ENCODE measurements around the gene CRB2.

The CRB2 gene

DNA sequence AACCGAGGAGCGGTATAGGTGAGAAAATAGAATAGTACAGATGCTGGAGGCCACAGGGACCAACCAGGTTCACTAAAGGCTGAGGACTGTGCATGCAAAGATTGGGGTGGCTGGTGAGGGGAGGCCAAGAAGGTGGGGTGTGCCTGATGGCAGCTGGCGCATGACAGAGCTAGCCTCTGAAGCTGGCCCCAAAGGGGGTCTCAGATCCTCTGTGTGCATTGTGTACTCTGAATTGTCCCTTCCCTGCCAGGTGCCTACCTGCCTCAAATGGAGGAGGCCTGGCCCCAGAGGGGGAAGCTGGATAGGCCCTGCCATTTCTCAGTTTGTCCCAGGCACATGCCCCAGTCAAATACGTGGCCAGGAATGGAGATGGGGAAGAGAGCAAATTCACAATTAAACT lies 63.1 kb downstream of the CRB2 start:
- no peak for DNase-seq (ENCODE audit: low read depth in 2 of 3, low spot score in 2 of 3)

DNA sequence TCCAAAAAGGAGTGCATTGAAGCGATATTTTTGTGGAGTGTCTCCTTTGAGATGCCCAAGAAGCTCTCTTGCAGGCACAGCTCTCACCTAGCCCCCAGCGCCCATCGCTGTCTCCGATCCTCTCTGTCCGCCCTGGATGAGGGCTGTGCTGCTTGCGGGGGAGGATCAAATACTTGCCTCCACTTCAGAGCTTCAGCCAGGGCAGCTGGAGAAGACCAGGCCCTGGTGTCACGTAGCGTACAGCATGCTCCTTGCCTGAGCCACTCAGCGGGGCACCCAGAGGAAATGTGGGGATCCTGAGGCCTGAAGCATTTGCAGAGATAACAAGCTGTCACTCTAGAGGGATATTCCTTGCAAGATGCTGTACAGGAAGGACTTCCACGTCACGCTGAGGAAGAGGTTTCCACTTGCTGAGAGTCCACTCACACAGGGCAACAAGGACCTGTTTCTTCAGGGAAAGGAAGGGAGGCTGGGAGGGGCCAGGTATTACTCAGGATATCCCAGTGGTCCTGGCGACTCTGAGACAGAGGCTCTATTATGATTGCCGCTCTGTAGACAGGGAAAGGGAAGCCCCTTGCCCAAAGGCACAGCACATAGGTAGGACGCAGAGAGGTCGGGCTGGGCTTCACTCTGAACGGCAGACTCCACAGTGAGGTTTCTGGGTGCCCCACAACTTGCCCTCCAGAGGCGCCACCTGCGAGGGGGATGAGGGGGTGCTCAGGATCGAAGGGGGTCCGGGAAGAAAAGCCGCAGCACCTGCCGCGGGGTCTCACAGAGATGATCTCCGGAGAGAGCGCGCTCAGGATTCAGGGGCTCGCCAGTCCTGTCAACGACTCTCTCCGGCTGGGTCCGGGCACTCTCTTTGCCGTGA lies 64.0 kb downstream of the CRB2 start:
- DNase-seq (ENCODE audit: low read depth in 2 of 3, low spot score in 2 of 3): no peak

DNA sequence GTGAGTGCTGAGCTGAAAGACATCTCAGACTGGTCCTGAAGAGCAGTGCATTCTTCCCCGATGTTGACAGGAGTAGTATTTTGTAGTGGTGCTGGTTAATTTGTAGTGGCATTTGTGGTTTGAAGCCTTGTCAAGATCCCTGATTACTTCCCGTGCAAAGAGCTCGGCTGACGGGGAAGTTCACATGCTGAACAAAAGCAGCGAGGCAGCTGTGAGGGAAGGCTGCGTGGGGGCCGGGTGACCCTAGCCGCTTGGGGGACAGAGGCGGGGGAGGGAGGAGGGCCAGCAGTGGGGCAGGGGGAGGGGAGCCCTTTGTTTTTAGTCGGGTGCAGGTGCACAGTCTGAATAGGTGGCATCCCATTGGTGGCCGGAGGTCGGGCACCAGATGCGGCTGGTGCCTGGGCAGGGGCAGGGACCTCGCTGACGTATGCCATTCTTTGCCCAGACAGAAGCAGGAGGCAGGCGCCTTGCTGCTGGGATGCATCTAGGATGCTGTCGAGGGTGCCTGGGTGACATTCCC lies 64.7 kb downstream of the CRB2 start:
- no peak for DNase-seq (ENCODE audit: low read depth in 2 of 3, low spot score in 2 of 3)

- DNase-seq (ENCODE audit: low read depth in 2 of 3, low spot score in 2 of 3): no peak
Measured at GRCh38 chr9:123421186-123421585, 65.2 kb downstream of the CRB2 start.

DNA sequence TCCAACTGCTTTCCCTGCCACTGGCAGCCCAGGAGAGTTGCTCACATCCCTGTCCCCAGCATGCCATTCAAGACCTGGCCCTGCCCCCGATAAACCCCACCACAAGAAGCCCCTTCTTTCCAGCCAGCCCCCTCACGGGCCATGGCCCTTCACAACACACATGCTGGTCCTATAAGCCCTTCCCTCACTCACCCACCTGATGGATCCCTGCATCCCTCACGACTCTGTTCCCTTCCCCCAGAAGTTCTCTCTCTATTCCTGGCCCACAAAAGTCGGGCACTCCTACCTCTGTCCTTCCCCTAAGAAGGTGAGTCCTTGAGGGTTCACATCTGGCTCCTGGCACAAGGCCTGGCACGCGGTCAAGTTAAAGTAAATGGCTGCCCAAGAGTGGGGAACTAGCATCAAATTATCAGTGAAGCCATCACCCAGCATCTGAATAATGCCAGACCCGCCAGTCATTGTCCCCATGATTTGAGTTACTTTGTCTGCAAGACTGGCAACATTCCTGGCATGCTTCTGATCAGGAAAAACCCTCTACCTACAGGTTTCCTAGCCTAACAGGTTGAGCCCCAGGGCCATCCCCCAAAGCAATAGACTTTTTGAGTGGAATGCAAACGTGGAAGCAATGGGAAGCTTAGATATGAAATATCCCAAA lies 65.9 kb downstream of the CRB2 start:
- DNase-seq (ENCODE audit: low read depth in 2 of 3, low spot score in 2 of 3): no peak

- no peak for DNase-seq (ENCODE audit: low read depth in 2 of 3, low spot score in 2 of 3)
Measured at GRCh38 chr9:123422635-123423310, 66.8 kb downstream of the CRB2 start.

DNA sequence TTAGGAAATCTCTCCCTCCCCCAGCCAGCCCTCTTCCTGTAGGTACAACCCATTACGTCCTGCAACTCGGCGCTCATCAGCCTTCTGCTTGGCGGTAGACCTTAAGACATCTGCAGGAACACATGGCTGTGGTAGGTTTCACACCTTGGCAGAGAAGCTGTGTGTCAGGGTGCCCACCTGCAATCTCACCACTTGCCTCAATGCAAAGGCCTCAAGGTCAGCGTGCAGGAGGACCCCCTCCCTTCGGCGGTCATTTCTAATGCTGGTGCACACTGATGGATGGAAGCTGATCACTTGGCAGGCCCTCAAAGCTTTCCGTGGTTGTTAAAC lies 67.3 kb downstream of the CRB2 start:
- DNase-seq (ENCODE audit: low read depth in 2 of 3, low spot score in 2 of 3): no peak

DNA sequence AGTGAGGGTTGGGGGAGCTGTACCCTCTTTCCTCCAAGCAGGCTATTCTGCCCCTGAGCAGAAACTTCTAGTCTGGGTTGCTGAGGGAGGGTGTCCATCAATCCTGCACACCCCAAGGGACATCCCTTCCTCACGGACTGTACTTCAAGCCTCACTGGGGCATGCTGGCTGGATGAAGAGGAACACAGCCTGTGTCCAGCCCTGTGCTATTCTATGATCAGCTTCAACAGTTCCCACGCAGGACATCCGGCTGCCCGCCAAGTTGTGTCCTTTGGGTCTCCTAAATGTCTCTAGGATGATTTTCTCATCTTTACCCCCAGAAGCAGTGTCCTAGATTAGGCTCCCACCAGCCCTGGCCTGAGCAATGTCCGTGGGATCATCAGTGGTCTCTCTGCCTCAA lies 68.1 kb downstream of the CRB2 start:
- DNase-seq (ENCODE audit: low read depth in 2 of 3, low spot score in 2 of 3): no peak

GRCh38 chr9:123424552-123425225 lies 68.7 kb downstream of the CRB2 start:
- no peak for DNase-seq (ENCODE audit: low read depth in 2 of 3, low spot score in 2 of 3)

DNA sequence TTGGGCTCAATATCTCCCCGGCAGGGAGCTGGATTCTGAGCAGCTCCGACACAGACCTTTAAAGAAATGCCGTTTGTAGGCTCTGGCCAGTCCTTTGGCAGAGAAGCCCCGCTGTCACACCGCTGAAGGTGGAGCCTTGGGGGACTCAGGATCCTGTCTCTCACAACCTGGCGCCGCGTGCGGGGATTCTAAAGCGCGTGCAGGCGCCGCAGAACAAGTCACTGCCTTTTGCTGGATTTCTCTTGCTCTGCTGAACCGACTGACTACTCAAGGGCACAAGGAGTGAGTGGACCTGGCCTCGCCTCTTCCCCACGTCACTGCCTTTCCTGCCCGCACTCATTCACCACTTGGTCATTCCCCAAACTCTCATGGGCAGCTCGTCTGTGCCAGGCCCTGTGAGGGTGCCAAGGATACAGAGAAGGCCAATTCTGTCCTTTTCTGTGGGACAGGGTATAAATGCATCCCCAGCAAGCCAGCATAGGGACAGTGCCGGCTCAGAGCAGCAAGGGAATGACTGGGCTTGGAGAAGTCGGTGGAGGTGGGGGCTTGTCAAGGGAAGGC lies 69.3 kb downstream of the CRB2 start:
- DNase-seq (ENCODE audit: low read depth in 2 of 3, low spot score in 2 of 3): no peak

DNA sequence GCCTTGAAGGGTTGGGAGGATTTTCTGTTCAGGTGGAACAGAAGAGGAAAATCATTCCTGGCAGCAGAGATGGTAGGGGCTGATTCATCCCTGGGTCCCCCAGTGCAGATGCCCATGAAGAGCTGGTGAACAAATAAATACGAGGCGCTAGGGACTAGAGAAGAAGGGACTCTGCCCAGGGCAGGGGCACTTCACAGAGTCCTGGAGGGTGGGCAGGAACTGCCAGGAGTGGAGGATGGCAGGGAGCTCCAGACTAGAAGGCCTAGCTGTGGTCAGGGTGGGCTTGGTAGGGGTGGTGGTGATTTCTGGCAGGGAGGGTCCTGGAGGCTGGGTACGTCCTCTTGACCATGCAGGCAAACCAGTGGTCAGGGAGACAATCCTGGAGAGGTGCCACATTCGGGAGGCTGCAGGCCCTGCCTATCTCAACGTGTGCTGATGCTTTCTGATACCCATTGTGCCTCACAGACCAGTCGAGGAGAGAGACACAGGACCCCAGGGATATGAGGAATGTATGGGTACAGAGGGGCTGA lies 69.9 kb downstream of the CRB2 start:
- no peak for DNase-seq (ENCODE audit: low read depth in 2 of 3, low spot score in 2 of 3)

DNA sequence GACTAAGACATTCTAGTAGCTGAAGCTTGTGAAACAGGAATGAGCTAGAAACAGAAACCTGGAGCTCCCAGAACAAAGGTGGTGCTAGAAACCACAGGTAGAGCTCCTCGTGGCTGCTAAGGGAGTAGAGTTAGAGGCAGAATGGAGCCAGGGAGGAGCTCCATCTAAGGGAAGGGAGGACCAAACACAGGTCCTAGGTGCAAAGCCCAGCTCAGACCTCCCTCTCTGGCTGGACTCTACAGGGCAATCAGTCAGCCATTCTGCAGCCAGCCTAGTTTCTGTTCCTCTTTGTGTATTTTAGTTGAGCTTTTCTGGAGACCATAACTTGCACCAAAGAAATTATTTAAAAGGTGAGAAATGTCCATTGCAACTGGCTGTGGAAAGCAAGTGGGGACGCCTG lies 70.4 kb downstream of the CRB2 start:
- DNase-seq (ENCODE audit: low read depth in 2 of 3, low spot score in 2 of 3): no peak

All from activated CD8-positive, alpha-beta memory T cell treated with anti-CD3 and anti-CD28 coated beads for 48 hours (primary cell).